ENCODE results near the gene CCDC27. TPM values are rescaled to one million over a fixed set of nuclear protein-coding genes. Genes with fewer than 3 reads are reported as not detected.

Gene CCDC27
- total RNA-seq, 6 experiments from 2014 or later = not detected

DNA sequence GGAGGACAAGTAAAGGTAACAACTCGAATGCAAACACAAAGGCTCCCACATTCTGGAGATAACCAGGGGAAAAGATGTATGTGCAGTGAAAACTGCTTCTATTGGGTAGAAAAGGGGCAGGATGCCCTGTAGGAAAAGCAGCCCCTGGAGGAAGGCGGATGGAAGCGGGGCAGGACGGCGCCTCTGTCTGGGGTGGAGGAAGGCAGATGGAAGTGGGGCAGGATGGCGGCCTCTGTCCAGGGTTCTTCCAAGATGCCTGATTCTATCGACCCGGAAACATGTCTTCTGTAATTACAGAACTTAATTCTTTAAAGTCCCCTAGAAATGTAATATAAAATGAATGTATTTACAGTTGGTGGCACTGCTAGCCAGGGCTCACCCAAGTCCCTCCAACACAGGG, 68.1 kb downstream of the CCDC27 start:
- Mint-ChIP-seq H3K4me1 (ENCODE audit: low read depth) (no peaks in the 10 kb centered on the region), H3K27me3 (ENCODE audit: insufficient read depth) (no peaks in the 10 kb centered on the region), H3K27ac (no peak overlapping the region), H3K9me3 (no peaks in the 10 kb centered on the region), H3K4me3 (no peak overlapping the region), H3K36me3 (ENCODE audit: low read depth) (no peaks in the 10 kb centered on the region)
- TF ChIP-seq, protein P1, sequence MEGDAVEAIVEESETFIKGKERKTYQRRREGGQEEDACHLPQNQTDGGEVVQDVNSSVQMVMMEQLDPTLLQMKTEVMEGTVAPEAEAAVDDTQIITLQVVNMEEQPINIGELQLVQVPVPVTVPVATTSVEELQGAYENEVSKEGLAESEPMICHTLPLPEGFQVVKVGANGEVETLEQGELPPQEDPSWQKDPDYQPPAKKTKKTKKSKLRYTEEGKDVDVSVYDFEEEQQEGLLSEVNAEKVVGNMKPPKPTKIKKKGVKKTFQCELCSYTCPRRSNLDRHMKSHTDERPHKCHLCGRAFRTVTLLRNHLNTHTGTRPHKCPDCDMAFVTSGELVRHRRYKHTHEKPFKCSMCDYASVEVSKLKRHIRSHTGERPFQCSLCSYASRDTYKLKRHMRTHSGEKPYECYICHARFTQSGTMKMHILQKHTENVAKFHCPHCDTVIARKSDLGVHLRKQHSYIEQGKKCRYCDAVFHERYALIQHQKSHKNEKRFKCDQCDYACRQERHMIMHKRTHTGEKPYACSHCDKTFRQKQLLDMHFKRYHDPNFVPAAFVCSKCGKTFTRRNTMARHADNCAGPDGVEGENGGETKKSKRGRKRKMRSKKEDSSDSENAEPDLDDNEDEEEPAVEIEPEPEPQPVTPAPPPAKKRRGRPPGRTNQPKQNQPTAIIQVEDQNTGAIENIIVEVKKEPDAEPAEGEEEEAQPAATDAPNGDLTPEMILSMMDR (IDR thresholded peaks at IDR 0.05) = no peak
- no peak for DNase-seq

DNA sequence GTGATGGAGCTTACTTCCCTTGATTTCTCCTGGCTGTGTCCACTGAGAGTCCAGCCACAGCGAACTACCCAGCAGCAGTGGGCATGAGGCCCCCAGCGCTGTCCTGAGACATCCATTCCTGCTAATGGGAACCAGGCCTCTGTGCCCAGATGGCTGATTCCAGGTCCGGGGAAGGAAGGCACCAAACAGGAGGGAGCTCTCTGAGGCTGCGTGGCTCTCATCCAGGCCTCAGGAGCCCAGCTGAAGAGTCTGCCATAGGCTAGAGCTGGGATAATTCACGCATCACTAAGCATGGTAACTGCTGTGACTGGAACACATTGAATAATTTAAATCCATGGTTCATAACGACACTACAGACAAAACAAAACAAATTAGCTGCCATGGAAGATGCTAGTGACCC, 68.8 kb downstream of the CCDC27 start:
- Mint-ChIP-seq H3K27me3 (ENCODE audit: insufficient read depth) (no peaks in the 10 kb centered on the region), H3K4me1 (ENCODE audit: low read depth) (no peaks in the 10 kb centered on the region), H3K36me3 (ENCODE audit: low read depth) (no peaks in the 10 kb centered on the region), H3K4me3 (no peak overlapping the region), H3K27ac (no peak overlapping the region), H3K9me3 (no peaks in the 10 kb centered on the region)
- no peak for DNase-seq
- TF ChIP-seq, protein P1 (IDR thresholded peaks at IDR 0.05) = no peak

Other genes starting within 250 kb of the CCDC27 start
- 10 to 100 TPM; 20.3 to 39.2 (median 23.0) TPM for gene MEGF6, start 140.9 kb upstream of the CCDC27 start, total RNA-seq (2021; fragmentation: NEBNext Ultra II Directional; extraction: Animal tissue kit (Norgen Biotek cat#: 25700))
- 10 to 100 TPM; 51.8 to 63.5 (median 58.0) TPM for gene TPRG1L, start 127.4 kb upstream of the CCDC27 start, total RNA-seq (2021; fragmentation: NEBNext Ultra II Directional; extraction: Animal tissue kit (Norgen Biotek cat#: 25700))
- 10 to 100 TPM; 11.8 to 14.8 (median 14.3) TPM for gene WRAP73, start 102.3 kb upstream of the CCDC27 start, total RNA-seq (2021; fragmentation: NEBNext Ultra II Directional; extraction: Animal tissue kit (Norgen Biotek cat#: 25700))
- not detected for gene TP73, start 99.9 kb upstream of the CCDC27 start, total RNA-seq (2021; fragmentation: NEBNext Ultra II Directional; extraction: Animal tissue kit (Norgen Biotek cat#: 25700))
- 1 to 10 TPM in 4 of 6 experiments, under 1 TPM in 2; 0.38 to 3.4 (median 1.6) TPM for gene SMIM1, start 20.3 kb downstream of the CCDC27 start, total RNA-seq (2021; fragmentation: NEBNext Ultra II Directional; extraction: Animal tissue kit (Norgen Biotek cat#: 25700))
- gene LRRC47, start 44.0 kb downstream of the CCDC27 start, total RNA-seq (2021; fragmentation: NEBNext Ultra II Directional; extraction: Animal tissue kit (Norgen Biotek cat#: 25700)) = 10 to 100 TPM; 39.1 to 51.0 (median 45.2) TPM
- gene CEP104, start 104.8 kb downstream of the CCDC27 start, total RNA-seq (2021; fragmentation: NEBNext Ultra II Directional; extraction: Animal tissue kit (Norgen Biotek cat#: 25700)) = 10 to 100 TPM; 43.2 to 63.4 (median 52.9) TPM
- gene DFFB, start 105.0 kb downstream of the CCDC27 start, total RNA-seq (2021; fragmentation: NEBNext Ultra II Directional; extraction: Animal tissue kit (Norgen Biotek cat#: 25700)) = 1 to 10 TPM; 4.5 to 5.8 (median 5.2) TPM
- 10 to 100 TPM; 19.2 to 23.5 (median 20.7) TPM for gene C1orf174, start 147.8 kb downstream of the CCDC27 start, total RNA-seq (2021; fragmentation: NEBNext Ultra II Directional; extraction: Animal tissue kit (Norgen Biotek cat#: 25700))